Panc1 (cell line): Measurements from ENCODE around the gene CARD10. TPM values are rescaled to one million over a fixed set of nuclear protein-coding genes. Genes with fewer than 3 reads are reported as not detected.

Source experiments
- ATAC-seq: fragments of 200-7000 bp; cut with Tn5 transposase; 2 replicates; pipeline ENCODE4 v1.9.1; 2020; ENCODE audit warnings: mild to moderate bottlenecking, moderate library complexity
- BruUV-seq: library from RNA; stranded (reverse); fragments of 400-500 nt; replicated peaks from 2 replicates; lab custom pipeline; 2021; lab: Mats Ljungman, UMichigan
- CTCF ChIA-PET: fragments of 300-600 bp; sonication (Branson Sonifier 250); formaldehyde crosslinking; loops from one replicate; lab custom pipeline; 2022; ENCODE audit warnings: antibody characterized with exemption; lab: Charles Lee
- POLR2A ChIA-PET: fragments of 300-600 bp; sonication (Branson Sonifier 250); formaldehyde crosslinking; loops from one replicate; lab custom pipeline; 2022; ENCODE audit warnings: antibody characterized with exemption; lab: Charles Lee
- DNase-seq: peaks from one replicate; pipeline ENCODE4 v3.0.0-alpha.2; 2010; ENCODE audit warnings: low read depth, low spot score
- H3K27ac ChIP-seq: 2 replicates; pipeline ENCODE4 v1.5.1; 2011; ENCODE audit warnings: mild to moderate bottlenecking, low read length, inconsistent platforms
- H3K27me3 ChIP-seq: fragments of 200-500 bp; sonication (Bioruptor generic); 2 replicates; pipeline ENCODE4 v1.6.0; 2014; ENCODE audit warnings: low read length, inconsistent platforms; ENCODE audit not compliant: control insufficient read depth, insufficient read depth
- H3K36me3 ChIP-seq: fragments of 200-500 bp; sonication (Bioruptor generic); 2 replicates; pipeline ENCODE4 v1.5.1; 2014; ENCODE audit warnings: inconsistent platforms, mild to moderate bottlenecking, low read length, moderate library complexity; ENCODE audit not compliant: control insufficient read depth, insufficient read depth
- H3K4me1 ChIP-seq: 2 replicates; pipeline ENCODE4 v1.5.1; 2011; ENCODE audit warnings: inconsistent platforms, mild to moderate bottlenecking, low read length, moderate library complexity; ENCODE audit not compliant: control insufficient read depth, insufficient read depth
- H3K4me3 ChIP-seq, 2 experiments: 2 replicates each; pipeline ENCODE4 v1.5.1; 2011 to 2012; ENCODE audit warnings: low read depth in 2 of 2, low read length in 2 of 2, mild to moderate bottlenecking in 2 of 2, inconsistent platforms in 1 of 2, moderate library complexity in 1 of 2
- H3K9me3 ChIP-seq: fragments of 200-500 bp; sonication (Bioruptor generic); 2 replicates; pipeline ENCODE4 v1.5.1; 2014; ENCODE audit warnings: low read depth, mild to moderate bottlenecking, inconsistent platforms, low read length, moderate library complexity; ENCODE audit not compliant: control insufficient read depth, insufficient read depth
- POLR2AphosphoS5 ChIP-seq: IDR thresholded peaks from 2 replicates; pipeline ENCODE4 v1.6.1; 2012; ENCODE audit warnings: mild to moderate bottlenecking, low read depth, low read length, moderate library complexity
- REST ChIP-seq, 2 experiments: IDR thresholded peaks; 2 replicates each; pipeline ENCODE4 v1.6.1; 2011 to 2012; ENCODE audit warnings: low read depth in 2 of 2, control low read depth in 1 of 2, low read length in 1 of 2, mild to moderate bottlenecking in 1 of 2, moderate library complexity in 1 of 2; ENCODE audit not compliant: insufficient read depth in 1 of 2
- SIN3A ChIP-seq: IDR thresholded peaks from 2 replicates; pipeline ENCODE4 v1.6.1; 2012; ENCODE audit warnings: low read depth, mild to moderate bottlenecking, low read length, moderate library complexity, borderline replicate concordance; ENCODE audit not compliant: insufficient read depth
- TCF7L2 ChIP-seq: IDR thresholded peaks from 2 replicates; pipeline ENCODE4 v1.6.1; 2011; ENCODE audit warnings: mild to moderate bottlenecking, low read depth, low read length, inconsistent platforms
- in situ Hi-C: cut with HindIII; loops from 2 replicates; pipeline ENCODE4 v1.10.0; 2016; ENCODE audit warnings: low sequenced_read_pairs, low pct_unique_long_range_greater_than_20kb
- intact Hi-C: fragments of 100-400 bp; cut with micrococcal nuclease; formaldehyde crosslinking; loops from one replicate; pipeline ENCODE4 v1.10.0; 2022; ENCODE audit not compliant: unreplicated experiment
- total RNA-seq: library from RNA; stranded (reverse); gene quantifications from one replicate; pipeline ENCODE4 v1.2.1, GENCODE V29; 2021; ENCODE audit not compliant: unreplicated experiment
- TF ChIP-seq, protein P1 (sequence below): fragments of 450-650 bp; IDR thresholded peaks from 2 replicates; pipeline ENCODE4 v1.5.1; 2017; ENCODE audit warnings: mild to moderate bottlenecking

Gene CARD10
- total RNA-seq, 1 experiment from 2014 or later: 43.1 TPM

GRCh38 chr22:37501610-37502341, 17.4 kb downstream of the CARD10 start:
- in situ Hi-C loops: no loop called here

DNA sequence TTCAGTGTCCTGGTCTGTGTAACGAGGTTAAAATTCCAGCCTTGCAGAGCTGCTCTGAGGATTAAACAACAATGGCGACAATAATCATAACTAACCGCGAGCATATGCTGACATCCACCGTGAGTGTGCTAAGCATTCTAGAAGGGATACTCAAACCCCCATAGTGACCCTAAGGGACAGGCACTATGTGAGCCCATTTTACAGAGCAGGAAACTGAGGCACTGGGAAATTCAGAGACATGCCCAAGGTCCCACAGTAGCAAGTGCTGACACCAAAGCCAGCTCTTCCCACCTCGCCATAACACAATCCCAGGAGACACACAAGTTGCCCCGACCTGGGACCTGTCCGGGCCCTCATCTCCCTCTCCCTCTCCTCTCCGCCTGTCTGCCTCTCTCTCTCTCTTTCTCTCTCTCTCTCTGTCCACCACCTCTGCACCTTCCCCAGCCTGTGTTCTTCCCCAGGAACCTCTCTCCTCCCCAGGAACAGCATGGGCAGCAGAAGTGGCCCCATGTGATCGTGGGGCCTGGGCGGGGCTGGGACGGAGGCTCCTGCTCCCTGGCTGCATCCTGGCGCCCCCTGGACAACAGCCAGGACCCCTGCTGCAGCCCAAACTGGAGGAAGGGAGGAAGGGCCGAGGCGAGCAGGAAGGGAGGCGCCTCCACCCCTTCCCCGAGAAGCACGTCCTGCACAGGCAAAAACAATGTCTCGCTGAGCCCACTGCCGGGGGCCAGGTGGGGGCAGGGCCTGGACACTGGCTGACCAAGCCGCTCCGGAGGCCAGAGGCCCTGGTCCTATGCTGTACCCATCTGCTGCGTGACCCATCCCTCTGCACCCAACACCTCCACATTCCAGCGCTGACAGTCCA, 18.2 kb downstream of the CARD10 start:
- no peaks in the 10 kb centered on the region for H3K9me3 ChIP-seq
- H3K27me3 ChIP-seq: no peaks in the 10 kb centered on the region
- ChIA-PET CTCF (no interaction called here), POLR2A (no interaction called here)
- no peak for TF ChIP-seq REST (IDR thresholded peaks at IDR 0.05; ENCODE audit: insufficient read depth in 1 of 2, low read depth in 2 of 2, low read length in 1 of 2)
- TF ChIP-seq, protein P1, sequence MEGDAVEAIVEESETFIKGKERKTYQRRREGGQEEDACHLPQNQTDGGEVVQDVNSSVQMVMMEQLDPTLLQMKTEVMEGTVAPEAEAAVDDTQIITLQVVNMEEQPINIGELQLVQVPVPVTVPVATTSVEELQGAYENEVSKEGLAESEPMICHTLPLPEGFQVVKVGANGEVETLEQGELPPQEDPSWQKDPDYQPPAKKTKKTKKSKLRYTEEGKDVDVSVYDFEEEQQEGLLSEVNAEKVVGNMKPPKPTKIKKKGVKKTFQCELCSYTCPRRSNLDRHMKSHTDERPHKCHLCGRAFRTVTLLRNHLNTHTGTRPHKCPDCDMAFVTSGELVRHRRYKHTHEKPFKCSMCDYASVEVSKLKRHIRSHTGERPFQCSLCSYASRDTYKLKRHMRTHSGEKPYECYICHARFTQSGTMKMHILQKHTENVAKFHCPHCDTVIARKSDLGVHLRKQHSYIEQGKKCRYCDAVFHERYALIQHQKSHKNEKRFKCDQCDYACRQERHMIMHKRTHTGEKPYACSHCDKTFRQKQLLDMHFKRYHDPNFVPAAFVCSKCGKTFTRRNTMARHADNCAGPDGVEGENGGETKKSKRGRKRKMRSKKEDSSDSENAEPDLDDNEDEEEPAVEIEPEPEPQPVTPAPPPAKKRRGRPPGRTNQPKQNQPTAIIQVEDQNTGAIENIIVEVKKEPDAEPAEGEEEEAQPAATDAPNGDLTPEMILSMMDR: no peak
- TF ChIP-seq POLR2AphosphoS5: no peak
- TF ChIP-seq TCF7L2: no peak
- TF ChIP-seq SIN3A: no peak
- H3K27ac ChIP-seq: peak overlapping the region; percentile 77
- intact Hi-C loops (no loop called here), in situ Hi-C loops (no loop called here)
- no TSS peak for BruUV-seq
- peaks cover 68% of the 10 kb centered on the region for H3K4me1 ChIP-seq
- H3K36me3 ChIP-seq: no peaks in the 10 kb centered on the region
- ATAC-seq: peak; percentile 7; the same call in 1 of the 2 replicates
- no peak overlapping the region for H3K4me3 ChIP-seq
- no peak for DNase-seq

More at GRCh38 chr22:37501610-37502341, 17.4 kb downstream of the CARD10 start:
- no TSS peak for BruUV-seq
- no peak for TF ChIP-seq REST (IDR thresholded peaks at IDR 0.05; ENCODE audit: insufficient read depth in 1 of 2, low read depth in 2 of 2, low read length in 1 of 2)
- TF ChIP-seq TCF7L2: no peak
- TF ChIP-seq POLR2AphosphoS5: no peak
- TF ChIP-seq, protein P1: no peak
- TF ChIP-seq SIN3A: no peak
- CTCF ChIA-PET: no interaction called here
- no peak for DNase-seq
- Histone ChIP-seq H3K4me1 (peaks cover 67% of the 10 kb centered on the region), H3K9me3 (no peaks in the 10 kb centered on the region), H3K36me3 (no peaks in the 10 kb centered on the region), H3K27me3 (no peaks in the 10 kb centered on the region), H3K4me3 (no peak overlapping the region), H3K27ac (peak overlapping the region; percentile 77)
- ATAC-seq: peak; percentile 53
- intact Hi-C loops: no loop called here
- POLR2A ChIA-PET: no interaction called here
